WTC11 (cell line): Measurements from ENCODE around the gene CDK9. TPM values are rescaled to one million over a fixed set of nuclear protein-coding genes. Genes with fewer than 3 reads are reported as not detected.

Experiments used
- ATAC-seq: fragments of 200-7000 bp; cut with Tn5 transposase; 2 replicates; pipeline ENCODE4 v1.10.0; 2021; ENCODE audit warnings: mild to moderate bottlenecking, moderate library complexity
- CTCF ChIA-PET: fragments of 300-600 bp; sonication (Branson Sonifier 250); formaldehyde crosslinking; loops from one replicate; lab custom pipeline; 2021; ENCODE audit warnings: antibody characterized with exemption; lab: Charles Lee
- POLR2A ChIA-PET: fragments of 350-600 bp; sonication (Branson Sonifier 250); formaldehyde crosslinking; loops from one replicate; lab custom pipeline; 2021; ENCODE audit warnings: antibody characterized with exemption; lab: Charles Lee
- DNase-seq: peaks from one replicate; pipeline ENCODE4 v3.0.0; 2021; ENCODE audit warnings: low spot score
- H3K27ac Mint-ChIP-seq: 2 replicates; pipeline ENCODE4 v1.8.0; 2021; ENCODE audit warnings: mixed read lengths
- H3K27me3 Mint-ChIP-seq: 2 replicates; pipeline ENCODE4 v1.8.0; 2021; ENCODE audit warnings: low read depth, mild to moderate bottlenecking, moderate library complexity, mixed read lengths
- H3K36me3 Mint-ChIP-seq: 2 replicates; pipeline ENCODE4 v1.8.0; 2021; ENCODE audit warnings: mixed read lengths
- H3K4me1 Mint-ChIP-seq: 2 replicates; pipeline ENCODE4 v1.8.0; 2022; ENCODE audit warnings: mixed read lengths
- H3K4me3 Mint-ChIP-seq: 2 replicates; pipeline ENCODE4 v1.8.0; 2021; ENCODE audit warnings: mild to moderate bottlenecking, moderate library complexity, mixed read lengths
- H3K9me3 Mint-ChIP-seq: 2 replicates; pipeline ENCODE4 v1.8.0; 2021; ENCODE audit warnings: mixed read lengths
- CREB1 ChIP-seq: sonication (generic); formaldehyde crosslinking; IDR thresholded peaks from 2 replicates; pipeline ENCODE4 v1.8.0; 2023; ENCODE audit warnings: mild to moderate bottlenecking, missing genetic modification reagents
- CREM ChIP-seq: sonication (generic); formaldehyde crosslinking; IDR thresholded peaks from 2 replicates; pipeline ENCODE4 v1.8.1; 2022; ENCODE audit warnings: mild to moderate bottlenecking, missing genetic modification reagents, moderate library complexity
- FOXJ3 ChIP-seq: sonication (generic); formaldehyde crosslinking; IDR thresholded peaks from 2 replicates; pipeline ENCODE4 v1.9.0; 2021; ENCODE audit warnings: missing genetic modification reagents, mild to moderate bottlenecking, borderline replicate concordance
- FOXP1 ChIP-seq: sonication (generic); formaldehyde crosslinking; IDR thresholded peaks from 2 replicates; pipeline ENCODE4 v1.8.0; 2022; ENCODE audit warnings: missing genetic modification reagents, mild to moderate bottlenecking, moderate library complexity, borderline replicate concordance
- NFATC4 ChIP-seq: fragments of 250-450 bp; sonication (Bioruptor Pico); IDR thresholded peaks from 2 replicates; pipeline ENCODE4 v1.9.0; 2021; ENCODE audit warnings: mild to moderate bottlenecking
- SMAD3 ChIP-seq: sonication (generic); formaldehyde crosslinking; IDR thresholded peaks from 2 replicates; pipeline ENCODE4 v1.8.0; 2022; ENCODE audit warnings: missing genetic modification reagents, mild to moderate bottlenecking, borderline replicate concordance
- ZNF138 ChIP-seq: sonication (generic); formaldehyde crosslinking; conservative IDR thresholded peaks from 2 replicates; pipeline ENCODE4 v1.8.1; 2022; ENCODE audit warnings: mild to moderate bottlenecking, moderate library complexity, missing genetic modification reagents
- ZNF232 ChIP-seq: sonication (generic); formaldehyde crosslinking; IDR thresholded peaks from 2 replicates; pipeline ENCODE4 v1.8.0; 2022; ENCODE audit warnings: mild to moderate bottlenecking, missing genetic modification reagents
- ZNF263 ChIP-seq: sonication (generic); formaldehyde crosslinking; IDR thresholded peaks from 2 replicates; pipeline ENCODE4 v1.8.1; 2022; ENCODE audit warnings: low read depth, mild to moderate bottlenecking, moderate library complexity, missing genetic modification reagents
- total RNA-seq: library from RNA; stranded (reverse); gene quantifications from 3 replicates; pipeline ENCODE4 v1.2.3, GENCODE V29; 2021
- TF ChIP-seq, protein P1 (sequence below): sonication (generic); formaldehyde crosslinking; IDR thresholded peaks from 2 replicates; pipeline ENCODE4 v1.8.0; 2023; ENCODE audit warnings: missing genetic modification reagents, mild to moderate bottlenecking, borderline replicate concordance
- TF ChIP-seq, protein P2 (sequence below): sonication (generic); formaldehyde crosslinking; IDR thresholded peaks from 2 replicates; pipeline ENCODE4 v1.8.1; 2022; ENCODE audit warnings: mild to moderate bottlenecking, missing genetic modification reagents, moderate library complexity, borderline replicate concordance
- TF ChIP-seq, protein P3 (sequence below): sonication (generic); formaldehyde crosslinking; IDR thresholded peaks from 2 replicates; pipeline ENCODE4 v1.8.1; 2022; ENCODE audit warnings: low read depth, missing genetic modification reagents, borderline replicate concordance
- TF ChIP-seq, protein P4 (sequence below): sonication (generic); formaldehyde crosslinking; IDR thresholded peaks from 2 replicates; pipeline ENCODE4 v1.8.1; 2023; ENCODE audit warnings: mild to moderate bottlenecking, missing genetic modification reagents, borderline replicate concordance
- TF ChIP-seq, protein P5 (sequence below): sonication (generic); formaldehyde crosslinking; IDR thresholded peaks from 2 replicates; pipeline ENCODE4 v1.8.1; 2023; ENCODE audit warnings: mild to moderate bottlenecking, missing genetic modification reagents, moderate library complexity
- TF ChIP-seq, protein P6 (sequence below): fragments of 250-450 bp; sonication (Bioruptor Pico); IDR thresholded peaks from 2 replicates; pipeline ENCODE4 v1.9.0; 2021; ENCODE audit warnings: mild to moderate bottlenecking
- TF ChIP-seq, protein P7 (sequence below): fragments of 200-600 bp; IDR thresholded peaks from 2 replicates; pipeline ENCODE4 v1.8.0; 2022; ENCODE audit warnings: antibody characterized with exemption
- TF ChIP-seq, protein P8 (sequence below): sonication (generic); formaldehyde crosslinking; IDR thresholded peaks from 2 replicates; pipeline ENCODE4 v1.8.0; 2023; ENCODE audit warnings: mild to moderate bottlenecking, missing genetic modification reagents
- TF ChIP-seq, protein P9 (sequence below): sonication (generic); formaldehyde crosslinking; IDR thresholded peaks from 2 replicates; pipeline ENCODE4 v1.8.1; 2022; ENCODE audit warnings: mild to moderate bottlenecking, moderate library complexity, missing genetic modification reagents

CDK9 gene
- total RNA-seq, 1 experiment from 2014 or later = 111 TPM

DNA sequence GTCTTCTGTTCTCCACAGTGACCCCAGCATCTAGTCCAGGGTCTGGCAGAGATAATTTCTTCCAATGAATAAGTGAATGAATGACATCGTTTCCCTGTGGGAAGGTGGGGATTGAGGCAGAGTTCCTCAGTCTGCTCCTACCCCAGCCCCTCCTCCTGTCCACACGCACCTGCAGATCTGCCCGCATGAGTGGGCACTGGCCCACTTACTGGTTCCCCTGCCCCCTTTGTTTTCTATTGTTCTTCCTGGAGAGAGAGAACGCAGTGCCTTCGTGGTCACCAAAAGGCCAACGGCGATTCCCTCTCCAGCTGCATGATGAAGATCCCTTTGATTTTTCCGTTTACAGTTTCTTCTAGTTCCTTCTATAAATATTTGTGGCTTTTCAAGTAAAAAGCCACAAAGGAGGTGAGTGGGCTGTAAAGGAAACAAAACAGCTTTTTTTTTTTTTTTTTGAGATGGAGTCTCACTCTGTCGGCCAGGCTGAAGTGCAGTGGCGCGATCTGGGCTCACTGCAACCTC is 11.1 kb downstream of the CDK9 start:
- H3K27me3 Mint-ChIP-seq = no peaks in the 10 kb centered on the region
- DNase-seq (no peak), ATAC-seq (no peak)
- peaks cover 4% of the 10 kb centered on the region for H3K36me3 Mint-ChIP-seq
- ChIA-PET POLR2A (interaction anchor here (0.6 kb wide), 1 partner anchor 37 kb away, joined by 10 read pairs; no protein-coding TSS in a partner anchor), CTCF (interaction anchor here (0.7 to 1.8 kb wide), 3 partner anchors 11 to 73 kb away, joined by 3 to 5 read pairs (median 3); partner anchors contain the start of gene CDK9)
- H3K4me1 Mint-ChIP-seq = peaks cover 8% of the 10 kb centered on the region
- H3K27ac Mint-ChIP-seq = no peak overlapping the region
- H3K9me3 Mint-ChIP-seq = no peaks in the 10 kb centered on the region
- H3K4me3 Mint-ChIP-seq = no peak overlapping the region
- TF ChIP-seq FOXP1 (CRISPR knock-in tag) (no peak), FOXJ3 (no peak), ZNF263 (CRISPR knock-in tag) (no peak), ZNF138 (CRISPR knock-in tag) (no peak), NFATC4 (no peak), ZNF232 (no peak), CREB1 (no peak), SMAD3 (CRISPR knock-in tag) (no peak), CREM (CRISPR knock-in tag) (no peak)
- TF ChIP-seq, protein P1, sequence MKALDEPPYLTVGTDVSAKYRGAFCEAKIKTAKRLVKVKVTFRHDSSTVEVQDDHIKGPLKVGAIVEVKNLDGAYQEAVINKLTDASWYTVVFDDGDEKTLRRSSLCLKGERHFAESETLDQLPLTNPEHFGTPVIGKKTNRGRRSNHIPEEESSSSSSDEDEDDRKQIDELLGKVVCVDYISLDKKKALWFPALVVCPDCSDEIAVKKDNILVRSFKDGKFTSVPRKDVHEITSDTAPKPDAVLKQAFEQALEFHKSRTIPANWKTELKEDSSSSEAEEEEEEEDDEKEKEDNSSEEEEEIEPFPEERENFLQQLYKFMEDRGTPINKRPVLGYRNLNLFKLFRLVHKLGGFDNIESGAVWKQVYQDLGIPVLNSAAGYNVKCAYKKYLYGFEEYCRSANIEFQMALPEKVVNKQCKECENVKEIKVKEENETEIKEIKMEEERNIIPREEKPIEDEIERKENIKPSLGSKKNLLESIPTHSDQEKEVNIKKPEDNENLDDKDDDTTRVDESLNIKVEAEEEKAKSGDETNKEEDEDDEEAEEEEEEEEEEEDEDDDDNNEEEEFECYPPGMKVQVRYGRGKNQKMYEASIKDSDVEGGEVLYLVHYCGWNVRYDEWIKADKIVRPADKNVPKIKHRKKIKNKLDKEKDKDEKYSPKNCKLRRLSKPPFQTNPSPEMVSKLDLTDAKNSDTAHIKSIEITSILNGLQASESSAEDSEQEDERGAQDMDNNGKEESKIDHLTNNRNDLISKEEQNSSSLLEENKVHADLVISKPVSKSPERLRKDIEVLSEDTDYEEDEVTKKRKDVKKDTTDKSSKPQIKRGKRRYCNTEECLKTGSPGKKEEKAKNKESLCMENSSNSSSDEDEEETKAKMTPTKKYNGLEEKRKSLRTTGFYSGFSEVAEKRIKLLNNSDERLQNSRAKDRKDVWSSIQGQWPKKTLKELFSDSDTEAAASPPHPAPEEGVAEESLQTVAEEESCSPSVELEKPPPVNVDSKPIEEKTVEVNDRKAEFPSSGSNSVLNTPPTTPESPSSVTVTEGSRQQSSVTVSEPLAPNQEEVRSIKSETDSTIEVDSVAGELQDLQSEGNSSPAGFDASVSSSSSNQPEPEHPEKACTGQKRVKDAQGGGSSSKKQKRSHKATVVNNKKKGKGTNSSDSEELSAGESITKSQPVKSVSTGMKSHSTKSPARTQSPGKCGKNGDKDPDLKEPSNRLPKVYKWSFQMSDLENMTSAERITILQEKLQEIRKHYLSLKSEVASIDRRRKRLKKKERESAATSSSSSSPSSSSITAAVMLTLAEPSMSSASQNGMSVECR (CRISPR knock-in tag) = no peak
- TF ChIP-seq, protein P2, sequence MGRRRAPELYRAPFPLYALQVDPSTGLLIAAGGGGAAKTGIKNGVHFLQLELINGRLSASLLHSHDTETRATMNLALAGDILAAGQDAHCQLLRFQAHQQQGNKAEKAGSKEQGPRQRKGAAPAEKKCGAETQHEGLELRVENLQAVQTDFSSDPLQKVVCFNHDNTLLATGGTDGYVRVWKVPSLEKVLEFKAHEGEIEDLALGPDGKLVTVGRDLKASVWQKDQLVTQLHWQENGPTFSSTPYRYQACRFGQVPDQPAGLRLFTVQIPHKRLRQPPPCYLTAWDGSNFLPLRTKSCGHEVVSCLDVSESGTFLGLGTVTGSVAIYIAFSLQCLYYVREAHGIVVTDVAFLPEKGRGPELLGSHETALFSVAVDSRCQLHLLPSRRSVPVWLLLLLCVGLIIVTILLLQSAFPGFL (CRISPR knock-in tag) = no peak
- TF ChIP-seq, protein P3, sequence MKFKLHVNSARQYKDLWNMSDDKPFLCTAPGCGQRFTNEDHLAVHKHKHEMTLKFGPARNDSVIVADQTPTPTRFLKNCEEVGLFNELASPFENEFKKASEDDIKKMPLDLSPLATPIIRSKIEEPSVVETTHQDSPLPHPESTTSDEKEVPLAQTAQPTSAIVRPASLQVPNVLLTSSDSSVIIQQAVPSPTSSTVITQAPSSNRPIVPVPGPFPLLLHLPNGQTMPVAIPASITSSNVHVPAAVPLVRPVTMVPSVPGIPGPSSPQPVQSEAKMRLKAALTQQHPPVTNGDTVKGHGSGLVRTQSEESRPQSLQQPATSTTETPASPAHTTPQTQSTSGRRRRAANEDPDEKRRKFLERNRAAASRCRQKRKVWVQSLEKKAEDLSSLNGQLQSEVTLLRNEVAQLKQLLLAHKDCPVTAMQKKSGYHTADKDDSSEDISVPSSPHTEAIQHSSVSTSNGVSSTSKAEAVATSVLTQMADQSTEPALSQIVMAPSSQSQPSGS (CRISPR knock-in tag) = no peak
- TF ChIP-seq, protein P4, sequence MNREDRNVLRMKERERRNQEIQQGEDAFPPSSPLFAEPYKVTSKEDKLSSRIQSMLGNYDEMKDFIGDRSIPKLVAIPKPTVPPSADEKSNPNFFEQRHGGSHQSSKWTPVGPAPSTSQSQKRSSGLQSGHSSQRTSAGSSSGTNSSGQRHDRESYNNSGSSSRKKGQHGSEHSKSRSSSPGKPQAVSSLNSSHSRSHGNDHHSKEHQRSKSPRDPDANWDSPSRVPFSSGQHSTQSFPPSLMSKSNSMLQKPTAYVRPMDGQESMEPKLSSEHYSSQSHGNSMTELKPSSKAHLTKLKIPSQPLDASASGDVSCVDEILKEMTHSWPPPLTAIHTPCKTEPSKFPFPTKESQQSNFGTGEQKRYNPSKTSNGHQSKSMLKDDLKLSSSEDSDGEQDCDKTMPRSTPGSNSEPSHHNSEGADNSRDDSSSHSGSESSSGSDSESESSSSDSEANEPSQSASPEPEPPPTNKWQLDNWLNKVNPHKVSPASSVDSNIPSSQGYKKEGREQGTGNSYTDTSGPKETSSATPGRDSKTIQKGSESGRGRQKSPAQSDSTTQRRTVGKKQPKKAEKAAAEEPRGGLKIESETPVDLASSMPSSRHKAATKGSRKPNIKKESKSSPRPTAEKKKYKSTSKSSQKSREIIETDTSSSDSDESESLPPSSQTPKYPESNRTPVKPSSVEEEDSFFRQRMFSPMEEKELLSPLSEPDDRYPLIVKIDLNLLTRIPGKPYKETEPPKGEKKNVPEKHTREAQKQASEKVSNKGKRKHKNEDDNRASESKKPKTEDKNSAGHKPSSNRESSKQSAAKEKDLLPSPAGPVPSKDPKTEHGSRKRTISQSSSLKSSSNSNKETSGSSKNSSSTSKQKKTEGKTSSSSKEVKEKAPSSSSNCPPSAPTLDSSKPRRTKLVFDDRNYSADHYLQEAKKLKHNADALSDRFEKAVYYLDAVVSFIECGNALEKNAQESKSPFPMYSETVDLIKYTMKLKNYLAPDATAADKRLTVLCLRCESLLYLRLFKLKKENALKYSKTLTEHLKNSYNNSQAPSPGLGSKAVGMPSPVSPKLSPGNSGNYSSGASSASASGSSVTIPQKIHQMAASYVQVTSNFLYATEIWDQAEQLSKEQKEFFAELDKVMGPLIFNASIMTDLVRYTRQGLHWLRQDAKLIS (CRISPR knock-in tag) = no peak
- TF ChIP-seq, protein P5, sequence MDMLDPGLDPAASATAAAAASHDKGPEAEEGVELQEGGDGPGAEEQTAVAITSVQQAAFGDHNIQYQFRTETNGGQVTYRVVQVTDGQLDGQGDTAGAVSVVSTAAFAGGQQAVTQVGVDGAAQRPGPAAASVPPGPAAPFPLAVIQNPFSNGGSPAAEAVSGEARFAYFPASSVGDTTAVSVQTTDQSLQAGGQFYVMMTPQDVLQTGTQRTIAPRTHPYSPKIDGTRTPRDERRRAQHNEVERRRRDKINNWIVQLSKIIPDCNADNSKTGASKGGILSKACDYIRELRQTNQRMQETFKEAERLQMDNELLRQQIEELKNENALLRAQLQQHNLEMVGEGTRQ (CRISPR knock-in tag) = no peak
- TF ChIP-seq, protein P6, sequence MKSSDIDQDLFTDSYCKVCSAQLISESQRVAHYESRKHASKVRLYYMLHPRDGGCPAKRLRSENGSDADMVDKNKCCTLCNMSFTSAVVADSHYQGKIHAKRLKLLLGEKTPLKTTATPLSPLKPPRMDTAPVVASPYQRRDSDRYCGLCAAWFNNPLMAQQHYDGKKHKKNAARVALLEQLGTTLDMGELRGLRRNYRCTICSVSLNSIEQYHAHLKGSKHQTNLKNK (CRISPR knock-in tag) = no peak
- TF ChIP-seq, protein P7, sequence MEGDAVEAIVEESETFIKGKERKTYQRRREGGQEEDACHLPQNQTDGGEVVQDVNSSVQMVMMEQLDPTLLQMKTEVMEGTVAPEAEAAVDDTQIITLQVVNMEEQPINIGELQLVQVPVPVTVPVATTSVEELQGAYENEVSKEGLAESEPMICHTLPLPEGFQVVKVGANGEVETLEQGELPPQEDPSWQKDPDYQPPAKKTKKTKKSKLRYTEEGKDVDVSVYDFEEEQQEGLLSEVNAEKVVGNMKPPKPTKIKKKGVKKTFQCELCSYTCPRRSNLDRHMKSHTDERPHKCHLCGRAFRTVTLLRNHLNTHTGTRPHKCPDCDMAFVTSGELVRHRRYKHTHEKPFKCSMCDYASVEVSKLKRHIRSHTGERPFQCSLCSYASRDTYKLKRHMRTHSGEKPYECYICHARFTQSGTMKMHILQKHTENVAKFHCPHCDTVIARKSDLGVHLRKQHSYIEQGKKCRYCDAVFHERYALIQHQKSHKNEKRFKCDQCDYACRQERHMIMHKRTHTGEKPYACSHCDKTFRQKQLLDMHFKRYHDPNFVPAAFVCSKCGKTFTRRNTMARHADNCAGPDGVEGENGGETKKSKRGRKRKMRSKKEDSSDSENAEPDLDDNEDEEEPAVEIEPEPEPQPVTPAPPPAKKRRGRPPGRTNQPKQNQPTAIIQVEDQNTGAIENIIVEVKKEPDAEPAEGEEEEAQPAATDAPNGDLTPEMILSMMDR = no peak
- TF ChIP-seq, protein P8, sequence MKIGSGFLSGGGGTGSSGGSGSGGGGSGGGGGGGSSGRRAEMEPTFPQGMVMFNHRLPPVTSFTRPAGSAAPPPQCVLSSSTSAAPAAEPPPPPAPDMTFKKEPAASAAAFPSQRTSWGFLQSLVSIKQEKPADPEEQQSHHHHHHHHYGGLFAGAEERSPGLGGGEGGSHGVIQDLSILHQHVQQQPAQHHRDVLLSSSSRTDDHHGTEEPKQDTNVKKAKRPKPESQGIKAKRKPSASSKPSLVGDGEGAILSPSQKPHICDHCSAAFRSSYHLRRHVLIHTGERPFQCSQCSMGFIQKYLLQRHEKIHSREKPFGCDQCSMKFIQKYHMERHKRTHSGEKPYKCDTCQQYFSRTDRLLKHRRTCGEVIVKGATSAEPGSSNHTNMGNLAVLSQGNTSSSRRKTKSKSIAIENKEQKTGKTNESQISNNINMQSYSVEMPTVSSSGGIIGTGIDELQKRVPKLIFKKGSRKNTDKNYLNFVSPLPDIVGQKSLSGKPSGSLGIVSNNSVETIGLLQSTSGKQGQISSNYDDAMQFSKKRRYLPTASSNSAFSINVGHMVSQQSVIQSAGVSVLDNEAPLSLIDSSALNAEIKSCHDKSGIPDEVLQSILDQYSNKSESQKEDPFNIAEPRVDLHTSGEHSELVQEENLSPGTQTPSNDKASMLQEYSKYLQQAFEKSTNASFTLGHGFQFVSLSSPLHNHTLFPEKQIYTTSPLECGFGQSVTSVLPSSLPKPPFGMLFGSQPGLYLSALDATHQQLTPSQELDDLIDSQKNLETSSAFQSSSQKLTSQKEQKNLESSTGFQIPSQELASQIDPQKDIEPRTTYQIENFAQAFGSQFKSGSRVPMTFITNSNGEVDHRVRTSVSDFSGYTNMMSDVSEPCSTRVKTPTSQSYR = no peak
- TF ChIP-seq, protein P9, sequence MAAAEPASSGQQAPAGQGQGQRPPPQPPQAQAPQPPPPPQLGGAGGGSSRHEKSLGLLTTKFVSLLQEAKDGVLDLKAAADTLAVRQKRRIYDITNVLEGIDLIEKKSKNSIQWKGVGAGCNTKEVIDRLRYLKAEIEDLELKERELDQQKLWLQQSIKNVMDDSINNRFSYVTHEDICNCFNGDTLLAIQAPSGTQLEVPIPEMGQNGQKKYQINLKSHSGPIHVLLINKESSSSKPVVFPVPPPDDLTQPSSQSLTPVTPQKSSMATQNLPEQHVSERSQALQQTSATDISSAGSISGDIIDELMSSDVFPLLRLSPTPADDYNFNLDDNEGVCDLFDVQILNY (CRISPR knock-in tag) = no peak
